Erythroblast (primary cell): Measurements from ENCODE around the gene WDFY4.

ENCODE experiments used
- GATA1 ChIP-seq: IDR thresholded peaks from 2 replicates; pipeline ENCODE4 v1.6.1; 2011; ENCODE audit warnings: low read depth, mild to moderate bottlenecking, control low read depth, low read length, moderate library complexity
- POLR2A ChIP-seq: IDR thresholded peaks from 2 replicates; pipeline ENCODE4 v1.6.1; 2011; ENCODE audit warnings: mild to moderate bottlenecking, low read length

GRCh38 chr10:48985621-48986158 lies 301.0 kb downstream of the WDFY4 start:
- TF ChIP-seq POLR2A, result no peak
- TF ChIP-seq GATA1, result no peak
